Smooth muscle cell (in vitro differentiated cells): ENCODE data around the gene TNRC6C. TPM values are rescaled to one million over a fixed set of nuclear protein-coding genes. Genes with fewer than 3 reads are reported as not detected.

Experiments
- DNase-seq: peaks from one replicate; lab custom pipeline; 2025; ENCODE audit not compliant: unreplicated experiment; lab: John Stamatoyannopoulos, UW
- H2AFZ ChIP-seq: fragments of 200-600 bp; sonication (generic); 2 replicates; pipeline ENCODE4 v1.6.0; 2016; ENCODE audit warnings: antibody characterized with exemption, low read depth, mild to moderate bottlenecking
- H3F3A ChIP-seq: fragments of 200-600 bp; sonication (generic); 2 replicates; pipeline ENCODE4 v1.6.0; 2017; ENCODE audit warnings: antibody characterized with exemption, low read depth
- H3K27ac ChIP-seq: fragments of 200-600 bp; sonication (generic); 2 replicates; pipeline ENCODE4 v1.5.1; 2016; ENCODE audit warnings: low read depth, mild to moderate bottlenecking
- H3K27me3 ChIP-seq: fragments of 200-600 bp; sonication (generic); 2 replicates; pipeline ENCODE4 v1.6.1; 2016; ENCODE audit warnings: low read depth, mild to moderate bottlenecking
- H3K36me3 ChIP-seq: fragments of 200-600 bp; sonication (generic); 2 replicates; pipeline ENCODE4 v1.5.1; 2016; ENCODE audit warnings: low read depth
- H3K4me1 ChIP-seq: fragments of 200-600 bp; sonication (generic); 2 replicates; pipeline ENCODE4 v1.5.1; 2016; ENCODE audit warnings: low read depth
- H3K4me2 ChIP-seq: fragments of 200-600 bp; sonication (generic); 2 replicates; pipeline ENCODE4 v1.6.0; 2016; ENCODE audit warnings: mild to moderate bottlenecking
- H3K4me3 ChIP-seq: fragments of 200-600 bp; sonication (generic); 2 replicates; pipeline ENCODE4 v1.5.1; 2016; ENCODE audit warnings: mild to moderate bottlenecking
- H3K79me2 ChIP-seq: fragments of 200-600 bp; sonication (generic); 2 replicates; pipeline ENCODE4 v1.6.0; 2016; ENCODE audit warnings: low read depth, mild to moderate bottlenecking
- H3K9ac ChIP-seq: fragments of 200-600 bp; sonication (generic); 2 replicates; pipeline ENCODE4 v1.6.0; 2016; ENCODE audit warnings: low read depth
- H3K9me3 ChIP-seq: fragments of 200-600 bp; sonication (generic); replicated peaks from 2 replicates; pipeline ENCODE4 v1.5.1; 2016; ENCODE audit warnings: low read depth
- H4K20me1 ChIP-seq: fragments of 200-600 bp; sonication (generic); 2 replicates; pipeline ENCODE4 v1.6.0; 2016; ENCODE audit warnings: low read depth
- CTCF ChIP-seq: fragments of 200-600 bp; sonication (generic); IDR thresholded peaks from 2 replicates; pipeline ENCODE4 v1.5.1; 2017; ENCODE audit warnings: borderline replicate concordance, mild to moderate bottlenecking, antibody characterized with exemption; ENCODE audit not compliant: insufficient read depth, poor library complexity, severe bottlenecking
- WGBS: methylation state at CpG from one replicate; pipeline ENCODE4 v1.1.7; 2016; ENCODE audit warnings: low lambda C conversion rate; 5-methylcytosine and 5-hydroxymethylcytosine counted together
- polyA plus RNA-seq: library from polyadenylated mRNA; unstranded; fragments of >200 nt; fragmentation: Nextera tagmentation; extraction: Ambion mirVana; gene quantifications from 2 replicates; pipeline ENCODE4 v1.2.1, GENCODE V29; 2016
- total RNA-seq: library from RNA; depleted of rRNA; stranded (reverse); fragments of >200 nt; gene quantifications from 2 replicates; pipeline ENCODE4 v1.2.3, GENCODE V29; 2014

Gene TNRC6C
- total RNA-seq (3.1 and 3.9 TPM in 2 replicates), polyA plus RNA-seq (2.4 and 2.7 TPM in 2 replicates)

- Histone ChIP-seq H3F3A (peaks cover 6% of the 10 kb centered on the region), H3K4me2 (peak within 1 kb of the TSS; percentile 94), H4K20me1 (peaks cover 38% of the 10 kb centered on the region), H3K9ac (no peak within 1 kb of the TSS), H3K9me3 (no peaks in the 10 kb centered on the region), H3K27me3 (peaks cover 59% of the 10 kb centered on the region), H3K4me1 (peaks cover 25% of the 10 kb centered on the region), H2AFZ (peak within 1 kb of the TSS; percentile 58), H3K79me2 (peaks cover 18% of the 10 kb centered on the region), H3K27ac (no peak within 1 kb of the TSS), H3K4me3 (peak within 1 kb of the TSS; percentile 61), H3K36me3 (no peaks in the 10 kb centered on the region)
- no peak for TF ChIP-seq CTCF
- DNase-seq: peak; percentile 97
- 2% methylated on average over 51 of the region's 105 CpGs for WGBS
These were observed at the start of gene TNRC6C for GRCh38 chr17:77957857-77958715. Gene TNRC6C, plus strand, starts transcription at chr17:77958703. Its CDS starts 45,504 bp downstream, at chr17:78004207.

- H2AFZ ChIP-seq: no peak overlapping the region
- H3K4me1 ChIP-seq: no peaks in the 10 kb centered on the region
These were observed 49.3 kb upstream of the TNRC6C start for GRCh38 chr17:77909236-77909635.

GRCh38 chr17:77909816-77910215 lies 48.7 kb upstream of the TNRC6C start:
- no peaks in the 10 kb centered on the region for H3K9me3 ChIP-seq
- peaks cover 18% of the 10 kb centered on the region for H3K27me3 ChIP-seq
- no peaks in the 10 kb centered on the region for H3F3A ChIP-seq
- no peaks in the 10 kb centered on the region for H3K36me3 ChIP-seq
- no peak overlapping the region for H3K27ac ChIP-seq
- no peak overlapping the region for H3K4me3 ChIP-seq
- no peak for DNase-seq
- H3K4me1 ChIP-seq: no peaks in the 10 kb centered on the region
- H4K20me1 ChIP-seq: no peaks in the 10 kb centered on the region
- 94% methylated on average over 11 of the region's 13 CpGs for WGBS
- H3K9ac ChIP-seq: no peak overlapping the region
- no peak for TF ChIP-seq CTCF
- H2AFZ ChIP-seq: no peak overlapping the region
- no peak overlapping the region for H3K4me2 ChIP-seq
- H3K79me2 ChIP-seq: no peaks in the 10 kb centered on the region

More at GRCh38 chr17:77909236-77909635, 49.3 kb upstream of the TNRC6C start:
- Histone ChIP-seq H3K9me3 (no peaks in the 10 kb centered on the region), H3K36me3 (no peaks in the 10 kb centered on the region), H3F3A (no peaks in the 10 kb centered on the region), H3K4me2 (no peak overlapping the region), H3K27ac (no peak overlapping the region), H3K27me3 (peaks cover 14% of the 10 kb centered on the region), H3K4me3 (no peak overlapping the region), H3K9ac (no peak overlapping the region), H3K79me2 (no peaks in the 10 kb centered on the region), H4K20me1 (no peaks in the 10 kb centered on the region)
- DNase-seq: no peak
- WGBS: 90% methylated on average over 19 of the region's 19 CpGs
- TF ChIP-seq CTCF: no peak
